Neuron (in vitro differentiated cells): ENCODE results near the gene TUBG2.
"Not testable (repeated sequence)": the region's sequence is repeated elsewhere in the genome, so short reads cannot be mapped to it uniquely, and the experiment has no call there.

Source experiments
- H2AFZ ChIP-seq: one replicate; pipeline ENCODE4 v1.6.1; 2013; ENCODE audit warnings: low read depth, mild to moderate bottlenecking, inconsistent platforms, low read length, moderate library complexity
- H3K27me3 ChIP-seq: one replicate; pipeline ENCODE4 v1.6.1; 2013; ENCODE audit warnings: low read length; ENCODE audit not compliant: insufficient read depth
- H3K36me3 ChIP-seq: one replicate; pipeline ENCODE4 v1.6.1; 2013; ENCODE audit warnings: low read length; ENCODE audit not compliant: insufficient read depth
- H3K4me1 ChIP-seq: one replicate; pipeline ENCODE4 v1.6.1; 2013; ENCODE audit warnings: low read length; ENCODE audit not compliant: insufficient read depth
- H3K4me3 ChIP-seq: 2 replicates; pipeline ENCODE4 v1.5.1; 2013; ENCODE audit warnings: mild to moderate bottlenecking, low read length, moderate library complexity
- H3K9me3 ChIP-seq: one replicate; pipeline ENCODE4 v1.6.1; 2013; ENCODE audit warnings: low read length

TUBG2 gene

DNA sequence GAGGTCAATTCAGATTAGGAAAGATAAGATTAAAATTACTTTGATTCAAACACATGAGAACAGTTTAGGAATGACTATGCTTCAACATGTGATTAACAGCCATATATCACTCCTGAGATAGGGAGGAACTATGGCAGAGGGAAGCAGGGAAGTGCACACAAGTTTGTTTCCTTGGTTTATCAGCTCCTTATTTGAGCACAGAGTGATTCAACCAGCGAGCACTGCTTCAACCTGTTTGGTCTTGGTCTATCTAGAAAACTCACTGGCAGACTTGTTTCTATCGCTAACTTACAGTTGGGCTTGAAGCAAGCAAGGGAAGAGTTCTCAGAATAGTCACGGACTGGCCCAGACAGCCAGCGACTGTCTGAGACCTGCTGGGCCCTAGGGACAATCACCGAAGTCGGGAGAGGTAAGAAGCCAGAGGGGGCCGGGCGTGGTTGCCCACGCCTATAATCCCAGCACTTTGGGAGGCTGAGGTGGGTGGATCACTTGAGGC, 26.1 kb upstream of the TUBG2 start:
- no peaks in the 10 kb centered on the region for H3K36me3 ChIP-seq
- no peaks in the 10 kb centered on the region for H3K4me1 ChIP-seq
- no peak overlapping the region for H2AFZ ChIP-seq
- H3K4me3 ChIP-seq: no peak overlapping the region
- H3K9me3 ChIP-seq: no peaks in the 10 kb centered on the region
- H3K27me3 ChIP-seq: peaks cover 3% of the 10 kb centered on the region

DNA sequence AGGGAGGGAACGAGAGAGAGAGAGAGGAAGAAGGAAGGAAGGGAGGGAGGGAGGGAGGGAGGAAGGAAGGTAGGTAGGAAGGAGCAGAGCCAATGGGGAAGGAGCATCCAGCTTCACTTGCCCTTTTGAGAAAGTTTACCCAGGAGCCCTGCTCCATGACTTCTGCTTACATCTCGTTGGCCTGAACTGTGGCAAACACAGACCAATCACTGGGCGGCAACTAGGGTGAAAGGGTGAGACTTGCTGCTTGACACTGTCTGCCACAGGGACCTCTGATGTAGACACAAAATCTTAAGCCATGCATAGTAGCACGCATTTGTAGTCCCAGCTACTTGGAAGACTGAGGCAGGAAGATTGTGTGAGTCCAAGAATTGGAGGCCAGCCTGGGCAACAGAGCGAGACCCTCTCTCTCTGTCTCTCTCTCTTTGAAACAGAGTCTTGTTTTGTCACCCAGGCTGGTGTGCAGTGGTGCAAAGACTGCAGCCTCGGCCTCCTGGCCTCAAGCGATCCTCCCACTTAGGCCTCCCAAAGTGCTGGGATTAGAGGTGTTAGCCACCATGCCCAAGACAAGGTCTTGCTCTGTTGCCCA, 19.5 kb upstream of the TUBG2 start:
- Histone ChIP-seq H2AFZ (no peak overlapping the region), H3K4me3 (no peak overlapping the region), H3K36me3 (no peaks in the 10 kb centered on the region), H3K27me3 (no peaks in the 10 kb centered on the region), H3K9me3 (no peaks in the 10 kb centered on the region), H3K4me1 (no peaks in the 10 kb centered on the region)

DNA sequence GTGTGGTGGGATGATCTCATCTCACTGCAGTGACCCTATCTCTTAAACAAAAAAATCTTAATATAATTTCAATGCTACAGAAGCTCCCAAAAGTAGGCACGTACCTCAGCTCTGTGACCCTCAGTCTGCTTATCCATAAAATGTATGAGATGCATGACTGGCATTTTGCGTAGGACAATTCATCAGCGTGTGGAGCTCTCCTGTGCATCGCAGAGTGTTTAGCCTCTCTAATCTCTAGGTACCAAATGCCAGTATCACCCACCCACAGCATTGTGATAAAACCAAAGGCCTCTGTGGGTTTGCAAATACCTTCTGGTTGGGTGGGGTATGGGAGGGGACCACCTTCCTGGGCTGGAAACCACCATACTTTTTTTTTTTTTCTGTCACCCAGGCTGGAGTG, 19.0 kb upstream of the TUBG2 start:
- Histone ChIP-seq H3K27me3 (no peaks in the 10 kb centered on the region), H3K4me3 (no peak overlapping the region), H3K4me1 (no peaks in the 10 kb centered on the region), H2AFZ (no peak overlapping the region), H3K36me3 (no peaks in the 10 kb centered on the region), H3K9me3 (no peaks in the 10 kb centered on the region)

DNA sequence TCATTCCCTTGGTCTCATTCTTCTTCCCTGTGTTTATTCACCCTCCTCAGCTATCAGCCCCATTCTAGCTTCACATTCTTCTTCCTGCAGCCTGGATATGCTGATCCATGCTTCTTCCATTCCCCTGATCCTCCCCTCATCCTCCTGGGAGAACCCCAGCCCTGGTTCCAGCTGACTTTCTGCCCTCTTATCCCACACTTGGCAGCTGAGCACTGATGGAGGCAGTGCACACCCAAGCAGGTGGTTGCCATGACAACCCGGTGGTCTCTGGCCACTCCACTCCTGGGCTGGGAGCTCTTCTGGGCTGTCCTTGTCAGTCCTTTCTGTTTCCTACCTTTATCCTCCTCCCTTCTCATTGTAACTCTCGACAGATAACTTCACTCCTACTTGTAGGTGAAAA, 16.7 kb upstream of the TUBG2 start:
- Histone ChIP-seq H3K27me3 (peaks cover 2% of the 10 kb centered on the region), H2AFZ (no peak overlapping the region), H3K9me3 (no peaks in the 10 kb centered on the region), H3K4me3 (no peak overlapping the region), H3K36me3 (no peaks in the 10 kb centered on the region), H3K4me1 (no peaks in the 10 kb centered on the region)

DNA sequence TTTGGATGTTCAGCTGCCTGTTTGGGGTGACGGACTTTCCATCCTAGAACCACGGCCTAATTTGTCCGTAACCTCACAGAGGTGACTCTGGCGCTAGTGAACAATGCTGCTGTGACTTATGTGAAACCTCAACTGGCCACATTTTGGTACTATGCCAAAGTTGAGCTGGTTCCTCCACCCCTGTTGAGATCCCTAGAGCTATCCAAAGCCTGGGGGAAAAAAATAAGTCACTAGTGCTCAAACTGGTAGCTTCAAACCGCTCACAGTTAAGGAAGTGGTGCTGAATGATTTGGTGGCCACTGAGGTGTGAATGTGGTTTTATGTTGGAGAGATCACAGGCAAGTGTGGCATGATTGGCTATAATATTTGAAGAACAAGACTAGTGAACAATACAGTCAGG, 11.3 kb upstream of the TUBG2 start:
- H3K4me3 ChIP-seq: no peak overlapping the region
- no peaks in the 10 kb centered on the region for H3K9me3 ChIP-seq
- no peaks in the 10 kb centered on the region for H3K4me1 ChIP-seq
- no peak overlapping the region for H2AFZ ChIP-seq
- H3K36me3 ChIP-seq: no peaks in the 10 kb centered on the region
- peaks cover 2% of the 10 kb centered on the region for H3K27me3 ChIP-seq

DNA sequence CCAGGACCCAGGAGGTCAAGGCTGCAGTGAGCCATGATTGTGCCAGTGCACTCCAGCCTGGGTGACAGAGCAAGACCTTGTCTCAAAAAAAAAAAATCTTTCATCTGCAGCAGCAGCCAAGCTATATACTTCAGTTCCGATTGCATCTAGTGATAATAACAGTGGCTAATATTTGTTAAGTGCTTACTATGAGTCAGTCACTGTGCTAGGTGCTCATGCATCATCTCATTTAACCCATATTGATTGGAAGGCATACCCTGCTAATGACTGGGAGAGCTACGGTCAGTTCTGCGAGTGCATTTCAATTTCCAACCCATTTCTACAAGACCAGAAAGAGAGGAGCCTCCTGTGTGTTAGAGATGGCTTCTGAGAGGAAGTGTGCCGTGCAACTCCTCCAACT, 7.7 kb upstream of the TUBG2 start:
- Histone ChIP-seq H3K27me3 (peaks cover 2% of the 10 kb centered on the region), H3K4me1 (no peaks in the 10 kb centered on the region), H2AFZ (no peak overlapping the region), H3K4me3 (no peak overlapping the region), H3K9me3 (no peaks in the 10 kb centered on the region), H3K36me3 (no peaks in the 10 kb centered on the region)

DNA sequence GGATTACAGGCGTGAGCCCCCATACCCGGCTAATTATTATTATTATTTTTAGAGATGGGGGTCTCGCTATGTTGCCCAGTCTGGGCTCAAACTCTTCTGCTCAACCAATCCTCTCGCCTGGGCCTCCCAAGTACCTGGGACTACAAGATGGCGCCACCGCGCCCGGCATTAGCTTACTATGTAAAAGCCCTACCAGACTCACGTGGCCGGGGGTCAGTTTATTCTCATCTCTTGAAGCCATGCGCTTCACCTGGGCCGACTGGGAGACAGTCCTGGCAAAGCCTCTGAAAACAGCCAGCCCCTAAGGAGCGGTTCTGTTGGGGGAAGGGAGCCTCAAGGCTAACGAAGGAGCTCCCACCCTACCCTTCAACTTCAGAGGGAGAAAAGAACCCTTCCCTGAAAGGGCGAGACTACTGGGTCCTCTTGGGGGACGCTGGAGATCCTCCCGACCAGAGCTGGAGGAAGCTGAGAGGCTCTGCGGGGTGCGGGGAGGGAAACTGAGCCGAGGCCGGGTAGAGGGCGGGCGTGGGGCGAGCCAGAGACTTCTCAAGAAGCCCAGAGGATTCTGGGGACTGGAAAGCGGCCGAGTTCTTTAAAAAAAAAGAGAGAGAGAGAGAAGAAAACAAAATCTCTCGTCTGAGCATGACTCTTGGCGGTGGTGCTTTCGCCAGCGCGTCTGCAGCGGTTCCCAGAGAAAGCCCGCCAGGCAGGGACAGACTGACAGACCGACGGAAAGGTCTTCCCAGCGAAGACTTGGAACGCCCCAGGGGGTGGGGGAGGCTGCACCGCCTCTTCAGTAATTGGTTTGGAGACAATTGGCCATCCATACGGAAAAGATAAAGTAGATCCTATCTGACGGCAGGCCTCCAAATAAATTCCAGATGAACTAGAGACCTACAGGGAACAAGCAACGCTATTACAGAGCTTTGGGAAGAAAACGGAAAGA, 5.6 kb upstream of the TUBG2 start:
- no peaks in the 10 kb centered on the region for H3K4me1 ChIP-seq
- H3K36me3 ChIP-seq: no peaks in the 10 kb centered on the region
- H3K4me3 ChIP-seq: no peak overlapping the region
- peak overlapping the region; percentile 84 for H2AFZ ChIP-seq
- no peaks in the 10 kb centered on the region for H3K27me3 ChIP-seq
- H3K9me3 ChIP-seq: no peaks in the 10 kb centered on the region

DNA sequence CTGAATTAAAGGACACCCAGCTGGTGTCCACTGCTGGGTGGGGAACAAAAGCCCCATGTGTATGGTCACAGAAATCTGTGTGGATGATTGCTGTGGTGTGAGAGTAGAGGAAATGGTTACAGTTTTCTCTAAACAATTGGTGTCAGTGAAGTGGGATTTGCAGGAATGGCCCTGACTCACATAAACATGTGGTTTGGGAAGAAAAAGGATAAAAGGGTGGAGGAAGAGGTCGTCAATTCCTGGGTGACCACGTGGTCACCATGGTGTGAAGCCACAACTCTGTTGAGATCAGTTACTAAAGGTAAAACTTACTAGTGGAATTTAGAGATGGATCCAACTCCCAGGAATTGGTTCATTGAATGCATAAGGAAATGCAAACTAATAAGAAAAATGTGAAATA, 3.6 kb upstream of the TUBG2 start:
- no peaks in the 10 kb centered on the region for H3K27me3 ChIP-seq
- peaks cover 5% of the 10 kb centered on the region for H3K4me1 ChIP-seq
- no peaks in the 10 kb centered on the region for H3K36me3 ChIP-seq
- no peaks in the 10 kb centered on the region for H3K9me3 ChIP-seq
- no peak overlapping the region for H2AFZ ChIP-seq
- H3K4me3 ChIP-seq: no peak overlapping the region

DNA sequence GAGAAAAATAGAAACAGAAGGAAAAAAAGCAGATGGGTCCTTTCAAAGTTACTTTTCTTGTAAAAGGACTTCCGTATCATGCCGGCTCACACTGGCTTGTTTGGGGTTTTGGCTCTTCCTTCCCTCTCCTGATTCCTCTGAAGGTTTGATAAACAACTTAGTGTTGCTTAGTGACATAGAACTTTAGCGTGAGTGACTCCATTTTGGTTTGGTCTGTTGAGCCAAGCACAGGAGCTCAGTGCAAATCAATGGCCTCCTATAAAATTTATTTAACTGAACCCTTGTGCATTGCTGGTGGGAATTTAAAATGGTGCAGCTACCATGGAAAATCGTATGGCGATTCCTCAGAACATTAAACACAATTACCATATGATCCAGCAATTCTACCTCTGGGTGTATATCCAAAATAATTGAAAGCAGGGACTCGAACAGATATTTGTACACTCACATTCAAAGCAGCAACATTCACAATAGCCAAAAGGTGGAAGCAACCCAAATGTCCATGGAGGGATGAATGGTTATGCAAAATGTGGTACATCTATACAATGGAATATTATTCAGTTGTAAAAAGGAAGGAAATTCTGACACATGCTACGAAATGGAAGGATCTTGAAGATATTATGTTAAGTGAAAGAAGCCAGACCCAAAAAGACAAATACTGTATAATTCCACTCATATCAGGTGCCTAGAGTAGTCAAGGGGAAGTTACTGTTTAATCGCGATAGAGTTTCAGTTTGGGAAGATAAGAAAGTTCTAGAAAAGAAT, 1.1 kb upstream of the TUBG2 start:
- no peak overlapping the region for H2AFZ ChIP-seq
- H3K27me3 ChIP-seq: no peaks in the 10 kb centered on the region
- H3K4me1 ChIP-seq: peaks cover 5% of the 10 kb centered on the region
- no peak overlapping the region for H3K4me3 ChIP-seq
- H3K9me3 ChIP-seq: no peaks in the 10 kb centered on the region
- H3K36me3 ChIP-seq: peaks cover 7% of the 10 kb centered on the region

DNA sequence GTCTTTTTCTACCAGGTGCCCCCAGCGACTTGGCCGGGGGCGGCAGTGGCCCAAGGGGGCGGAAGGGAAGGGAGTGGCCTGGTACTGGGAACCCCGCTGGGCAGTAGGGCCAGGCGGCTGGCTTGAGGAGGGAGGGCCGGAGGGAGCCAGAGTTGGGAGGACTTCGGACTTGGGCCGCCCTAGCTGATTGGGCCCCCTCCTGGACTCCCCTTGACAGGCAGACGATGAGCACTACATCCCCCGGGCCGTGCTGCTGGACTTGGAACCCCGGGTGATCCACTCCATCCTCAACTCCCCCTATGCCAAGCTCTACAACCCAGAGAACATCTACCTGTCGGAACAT, 819 bp downstream of the TUBG2 start:
- H2AFZ ChIP-seq, H3K4me1 ChIP-seq, H3K9me3 ChIP-seq, H3K27me3 ChIP-seq: not testable (repeated sequence)
- Histone ChIP-seq H3K4me3 (peak overlapping the region; percentile 67), H3K36me3 (peaks cover 11% of the 10 kb centered on the region)

DNA sequence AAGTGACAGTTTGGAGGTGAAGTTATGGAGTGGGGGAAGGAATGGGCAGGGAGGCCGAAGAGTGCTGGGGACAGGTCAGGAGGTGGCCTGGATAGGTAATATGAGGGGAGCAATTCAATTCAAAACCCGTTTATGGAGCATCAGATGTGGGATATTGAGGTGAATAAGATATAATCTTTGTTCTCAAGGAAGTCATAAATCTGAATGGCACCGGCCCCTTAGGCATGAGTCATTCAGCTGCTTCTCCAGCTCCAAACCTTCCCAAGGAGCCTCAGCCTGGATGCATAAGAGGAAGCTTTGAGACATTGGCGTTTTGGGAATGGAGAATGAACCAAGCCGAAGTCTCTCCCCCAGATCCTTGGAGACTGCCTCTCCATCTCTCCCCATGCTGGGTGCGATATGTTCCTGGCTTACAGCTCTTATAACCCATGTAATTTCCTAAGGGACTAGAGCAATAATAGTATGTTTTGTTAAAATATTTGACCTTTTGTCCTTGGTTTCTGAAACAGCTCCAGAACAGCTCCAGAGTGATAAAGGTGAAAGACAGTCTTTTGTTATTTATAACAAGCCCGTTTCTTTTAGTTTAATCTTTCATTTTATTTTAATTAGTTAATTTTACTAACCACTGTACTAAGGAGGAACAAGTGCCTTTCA, 1.7 kb downstream of the TUBG2 start:
- Histone ChIP-seq H2AFZ (no peak overlapping the region), H3K4me3 (no peak overlapping the region), H3K27me3 (no peaks in the 10 kb centered on the region), H3K36me3 (peaks cover 17% of the 10 kb centered on the region), H3K9me3 (no peaks in the 10 kb centered on the region), H3K4me1 (peaks cover 5% of the 10 kb centered on the region)

DNA sequence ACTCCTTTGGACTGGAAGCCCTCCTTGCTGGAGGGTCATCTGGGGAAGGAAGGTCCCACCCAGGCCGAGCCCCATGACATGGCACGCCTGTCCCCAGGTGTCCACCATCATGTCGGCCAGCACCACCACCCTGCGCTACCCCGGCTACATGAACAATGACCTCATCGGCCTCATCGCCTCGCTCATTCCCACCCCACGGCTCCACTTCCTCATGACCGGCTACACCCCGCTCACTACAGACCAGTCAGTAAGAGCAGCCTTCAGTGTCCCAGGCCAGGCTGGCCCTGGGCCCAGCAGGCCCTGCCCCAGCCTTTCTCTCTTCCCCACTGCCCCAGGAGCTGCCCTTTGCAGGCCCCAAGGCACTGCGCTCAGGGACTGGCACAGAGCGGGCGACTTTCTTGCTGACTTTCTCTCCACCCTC, 6.5 kb downstream of the TUBG2 start:
- H3K36me3 ChIP-seq: peaks cover 53% of the 10 kb centered on the region
- no peak overlapping the region for H2AFZ ChIP-seq
- no peaks in the 10 kb centered on the region for H3K27me3 ChIP-seq
- peaks cover 2% of the 10 kb centered on the region for H3K9me3 ChIP-seq
- H3K4me1 ChIP-seq: no peaks in the 10 kb centered on the region
- H3K4me3 ChIP-seq: no peak overlapping the region

DNA sequence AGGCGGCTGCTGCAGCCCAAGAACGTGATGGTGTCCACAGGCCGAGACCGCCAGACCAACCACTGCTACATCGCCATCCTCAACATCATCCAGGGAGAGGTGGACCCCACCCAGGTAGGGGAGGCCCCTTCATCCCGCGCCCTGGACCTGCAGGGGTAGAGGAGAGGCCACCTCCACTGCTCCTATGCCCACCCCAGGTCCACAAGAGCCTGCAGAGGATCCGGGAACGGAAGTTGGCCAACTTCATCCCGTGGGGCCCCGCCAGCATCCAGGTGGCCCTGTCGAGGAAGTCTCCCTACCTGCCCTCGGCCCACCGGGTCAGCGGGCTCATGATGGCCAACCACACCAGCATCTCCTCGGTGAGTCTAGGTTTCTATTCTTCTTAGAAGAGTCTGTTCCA, 7.0 kb downstream of the TUBG2 start:
- not testable (repeated sequence) for H3K9me3 ChIP-seq, H3K4me3 ChIP-seq, H2AFZ ChIP-seq, H3K4me1 ChIP-seq, H3K27me3 ChIP-seq
- peaks cover 58% of the 10 kb centered on the region for H3K36me3 ChIP-seq
